HG03354 (cell line): ENCODE measurements around the gene GPATCH4.
A peak's percentile ranks its signal among the peaks of the same experiment; 100 is the strongest.

ENCODE experiments used
- ATAC-seq: cut with Tn5 transposase; IDR thresholded peaks from one replicate; pipeline ENCODE4 v1.9.1; 2021; ENCODE audit warnings: mild to moderate bottlenecking; ENCODE audit not compliant: unreplicated experiment, poor library complexity, severe bottlenecking

The GPATCH4 gene

GRCh38 chr1:156583821-156584622 lies 17.3 kb downstream of the GPATCH4 start:
- no peak for ATAC-seq

GRCh38 chr1:156582388-156583017 lies 18.8 kb downstream of the GPATCH4 start:
- no peak for ATAC-seq

- ATAC-seq, result no peak
These were observed 19.5 kb downstream of the GPATCH4 start for GRCh38 chr1:156581661-156582387.

GRCh38 chr1:156579472-156579871 lies 21.8 kb downstream of the GPATCH4 start, which contains the start of gene TTC24:
TTC24 (plus strand) TSS chr1:156579723; CDS start chr1:156581365, 1,642 bp downstream.
- no peak for ATAC-seq

- ATAC-seq, result no peak
These were observed 23.2 kb downstream of the GPATCH4 start for GRCh38 chr1:156578055-156578454.

- ATAC-seq, result no peak
These were observed 23.7 kb downstream of the GPATCH4 start for GRCh38 chr1:156577550-156577949.

- ATAC-seq, result no peak
These were observed 27.1 kb downstream of the GPATCH4 start for GRCh38 chr1:156574039-156574633.

- ATAC-seq, result no peak
These were observed 28.6 kb downstream of the GPATCH4 start for GRCh38 chr1:156572663-156573018.

GRCh38 chr1:156571919-156572662 lies 29.2 kb downstream of the GPATCH4 start, which contains the start of gene IQGAP3:
IQGAP3 (minus strand) TSS chr1:156572565; CDS start chr1:156572529, 36 bp downstream.
- peak; percentile 71 for ATAC-seq

GRCh38 chr1:156571261-156571852 lies 29.9 kb downstream of the GPATCH4 start:
- ATAC-seq, result no peak

GRCh38 chr1:156566436-156566835 lies 34.8 kb downstream of the GPATCH4 start:
- ATAC-seq, result no peak

GRCh38 chr1:156565519-156565918 lies 35.8 kb downstream of the GPATCH4 start:
- ATAC-seq, result no peak

- no peak for ATAC-seq
These were observed 40.6 kb downstream of the GPATCH4 start for GRCh38 chr1:156560585-156561163.

- no peak for ATAC-seq
These were observed 41.4 kb downstream of the GPATCH4 start for GRCh38 chr1:156559797-156560385.

- no peak for ATAC-seq
These were observed 42.0 kb downstream of the GPATCH4 start for GRCh38 chr1:156559086-156559796.

GRCh38 chr1:156556354-156556753 lies 44.9 kb downstream of the GPATCH4 start:
- no peak for ATAC-seq

GRCh38 chr1:156555715-156556114 lies 45.6 kb downstream of the GPATCH4 start:
- no peak for ATAC-seq

GRCh38 chr1:156554971-156555370 lies 46.3 kb downstream of the GPATCH4 start:
- ATAC-seq, result no peak
